WTC11 (cell line): Measurements from ENCODE around the gene ITPR3. TPM values are rescaled to one million over a fixed set of nuclear protein-coding genes. Genes with fewer than 3 reads are reported as not detected.

ENCODE experiments used
- ATAC-seq: fragments of 200-7000 bp; cut with Tn5 transposase; 2 replicates; pipeline ENCODE4 v1.10.0; 2021; ENCODE audit warnings: mild to moderate bottlenecking, moderate library complexity
- CTCF ChIA-PET: fragments of 300-600 bp; sonication (Branson Sonifier 250); formaldehyde crosslinking; loops from one replicate; lab custom pipeline; 2021; ENCODE audit warnings: antibody characterized with exemption; lab: Charles Lee
- POLR2A ChIA-PET: fragments of 350-600 bp; sonication (Branson Sonifier 250); formaldehyde crosslinking; loops from one replicate; lab custom pipeline; 2021; ENCODE audit warnings: antibody characterized with exemption; lab: Charles Lee
- DNase-seq: peaks from one replicate; pipeline ENCODE4 v3.0.0; 2021; ENCODE audit warnings: low spot score
- H3K27ac Mint-ChIP-seq: 2 replicates; pipeline ENCODE4 v1.8.0; 2021; ENCODE audit warnings: mixed read lengths
- H3K27me3 Mint-ChIP-seq: 2 replicates; pipeline ENCODE4 v1.8.0; 2021; ENCODE audit warnings: low read depth, mild to moderate bottlenecking, moderate library complexity, mixed read lengths
- H3K36me3 Mint-ChIP-seq: 2 replicates; pipeline ENCODE4 v1.8.0; 2021; ENCODE audit warnings: mixed read lengths
- H3K4me1 Mint-ChIP-seq: 2 replicates; pipeline ENCODE4 v1.8.0; 2022; ENCODE audit warnings: mixed read lengths
- H3K4me3 Mint-ChIP-seq: 2 replicates; pipeline ENCODE4 v1.8.0; 2021; ENCODE audit warnings: mild to moderate bottlenecking, moderate library complexity, mixed read lengths
- H3K9me3 Mint-ChIP-seq: 2 replicates; pipeline ENCODE4 v1.8.0; 2021; ENCODE audit warnings: mixed read lengths
- ARID4B ChIP-seq: sonication (generic); formaldehyde crosslinking; IDR thresholded peaks from 2 replicates; pipeline ENCODE4 v1.8.0; 2023; ENCODE audit warnings: missing genetic modification reagents, mild to moderate bottlenecking, borderline replicate concordance
- E2F1 ChIP-seq: sonication (generic); formaldehyde crosslinking; IDR thresholded peaks from 2 replicates; pipeline ENCODE4 v1.8.0; 2022; ENCODE audit warnings: mild to moderate bottlenecking, missing genetic modification reagents
- E2F4 ChIP-seq: sonication (generic); formaldehyde crosslinking; IDR thresholded peaks from 2 replicates; pipeline ENCODE4 v1.8.1; 2022; ENCODE audit warnings: low read depth, mild to moderate bottlenecking, moderate library complexity, missing genetic modification reagents, borderline replicate concordance
- EMX1 ChIP-seq: fragments of 250-450 bp; sonication (Bioruptor Pico); IDR thresholded peaks from 2 replicates; pipeline ENCODE4 v1.8.0; 2021; ENCODE audit warnings: mild to moderate bottlenecking
- FOXP1 ChIP-seq: sonication (generic); formaldehyde crosslinking; IDR thresholded peaks from 2 replicates; pipeline ENCODE4 v1.8.0; 2022; ENCODE audit warnings: missing genetic modification reagents, mild to moderate bottlenecking, moderate library complexity, borderline replicate concordance
- FOXP4 ChIP-seq: sonication (generic); formaldehyde crosslinking; IDR thresholded peaks from 2 replicates; pipeline ENCODE4 v1.8.0; 2022; ENCODE audit warnings: mild to moderate bottlenecking, missing genetic modification reagents
- GRHL2 ChIP-seq: fragments of 250-450 bp; sonication (Bioruptor Pico); IDR thresholded peaks from 2 replicates; pipeline ENCODE4 v1.8.0; 2022; ENCODE audit warnings: mild to moderate bottlenecking, moderate library complexity; ENCODE audit not compliant: insufficient replicate concordance, severe bottlenecking
- NFE2L1 ChIP-seq: sonication (generic); formaldehyde crosslinking; IDR thresholded peaks from 2 replicates; pipeline ENCODE4 v1.8.1; 2023; ENCODE audit warnings: missing genetic modification reagents
- NR2C2 ChIP-seq: sonication (generic); formaldehyde crosslinking; IDR thresholded peaks from 2 replicates; pipeline ENCODE4 v1.8.0; 2022; ENCODE audit warnings: mild to moderate bottlenecking, missing genetic modification reagents
- SMAD4 ChIP-seq: sonication (generic); formaldehyde crosslinking; IDR thresholded peaks from 2 replicates; pipeline ENCODE4 v1.8.0; 2022; ENCODE audit warnings: mild to moderate bottlenecking, missing genetic modification reagents
- SP1 ChIP-seq: sonication (generic); formaldehyde crosslinking; conservative IDR thresholded peaks from 2 replicates; pipeline ENCODE4 v1.8.1; 2022; ENCODE audit warnings: missing genetic modification reagents
- TEAD4 ChIP-seq: sonication (generic); formaldehyde crosslinking; IDR thresholded peaks from 2 replicates; pipeline ENCODE4 v1.8.0; 2022; ENCODE audit warnings: mild to moderate bottlenecking, missing genetic modification reagents
- TP53 ChIP-seq: sonication (generic); formaldehyde crosslinking; IDR thresholded peaks from 2 replicates; pipeline ENCODE4 v1.8.1; 2023; ENCODE audit warnings: mild to moderate bottlenecking, missing genetic modification reagents
- ZNF121 ChIP-seq: sonication (generic); formaldehyde crosslinking; IDR thresholded peaks from 2 replicates; pipeline ENCODE4 v1.8.0; 2023; ENCODE audit warnings: missing genetic modification reagents
- total RNA-seq: library from RNA; stranded (reverse); gene quantifications from 3 replicates; pipeline ENCODE4 v1.2.3, GENCODE V29; 2021

ITPR3 gene
- total RNA-seq, 1 experiment from 2014 or later, result 47.3 TPM

GRCh38 chr6:33622456-33623431 is 1.6 kb downstream of the ITPR3 start:
- Mint-ChIP-seq H3K27me3 (peaks cover 15% of the 10 kb centered on the region), H3K27ac (no peak overlapping the region), H3K4me1 (peaks cover 52% of the 10 kb centered on the region), H3K4me3 (peak overlapping the region; percentile 83), H3K36me3 (no peaks in the 10 kb centered on the region; the same call in 1 of the 2 replicates), H3K9me3 (no peaks in the 10 kb centered on the region)
- CTCF ChIA-PET, result interaction anchor here (1.2 to 5.4 kb wide), 10 partner anchors 10 to 85 kb away, joined by 3 to 62 read pairs (median 10); partner anchors contain the start of gene BAK1
- no peak for ATAC-seq
- DNase-seq, result no peak
- TF ChIP-seq ZNF121 (CRISPR knock-in tag) (peak; percentile 84), TEAD4 (no peak), FOXP1 (CRISPR knock-in tag) (peak; percentile 19; the same call in 1 of the 2 replicates), E2F1 (CRISPR knock-in tag) (no peak)
- POLR2A ChIA-PET, result interaction anchor here (0.8 to 1.9 kb wide), 2 partner anchors 8 to 30 kb away, joined by 3 to 10 read pairs; no protein-coding TSS in a partner anchor

GRCh38 chr6:33623895-33624381 is 2.8 kb downstream of the ITPR3 start:
- Mint-ChIP-seq H3K27me3 (peaks cover 7% of the 10 kb centered on the region), H3K4me1 (peaks cover 59% of the 10 kb centered on the region), H3K36me3 (no peaks in the 10 kb centered on the region; the same call in 1 of the 2 replicates), H3K9me3 (no peaks in the 10 kb centered on the region), H3K4me3 (peak overlapping the region; percentile 83), H3K27ac (peak overlapping the region; percentile 63)
- ChIA-PET CTCF (interaction anchor here (1.8 to 5.4 kb wide), 3 partner anchors 9 to 34 kb away, joined by 7 to 62 read pairs (median 27); no protein-coding TSS in a partner anchor), POLR2A (no interaction called here)
- TF ChIP-seq SP1 (no peak), E2F4 (CRISPR knock-in tag) (no peak), FOXP4 (CRISPR knock-in tag) (no peak), ARID4B (no peak), SMAD4 (no peak), E2F1 (CRISPR knock-in tag) (no peak), NR2C2 (CRISPR knock-in tag) (no peak), GRHL2 (CRISPR knock-in tag) (no peak), TEAD4 (no peak), TP53 (CRISPR knock-in tag) (no peak), NFE2L1 (CRISPR knock-in tag) (no peak), EMX1 (CRISPR knock-in tag) (no peak)
- ATAC-seq, result no peak
- no peak for DNase-seq
